NCI-H748 treated with DMSO at 0.1 percent for 48 hours (cell line): ENCODE results near the gene NID1.
"Not testable (repeated sequence)": the region's sequence is repeated elsewhere in the genome, so short reads cannot be mapped to it uniquely, and the experiment has no call there.

ENCODE experiments used
- DNase-seq: peaks from one replicate; lab custom pipeline; 2025; lab: John Stamatoyannopoulos, UW

Gene NID1

GRCh38 chr1:235933017-235933765 lies 131.7 kb downstream of the NID1 start:
- DNase-seq: no peak

- no peak for DNase-seq
Measured at GRCh38 chr1:235932090-235932510, 132.8 kb downstream of the NID1 start.

GRCh38 chr1:235931171-235931738 lies 133.6 kb downstream of the NID1 start:
- DNase-seq: no peak

- DNase-seq: no peak
Measured at GRCh38 chr1:235930543-235930942, 134.3 kb downstream of the NID1 start.

- no peak for DNase-seq
Measured at GRCh38 chr1:235929216-235929615, 135.7 kb downstream of the NID1 start.

GRCh38 chr1:235928197-235928596 lies 136.7 kb downstream of the NID1 start:
- DNase-seq: no peak

GRCh38 chr1:235927551-235927950 lies 137.3 kb downstream of the NID1 start:
- DNase-seq: not testable (repeated sequence)
